Activated naive CD4-positive, alpha-beta T cell treated with anti-CD3 and anti-CD28 coated beads, Interleukin-2, amount 50 U/mL, for 72 hours (primary cell): ENCODE results near the gene HSD17B3. TPM values are rescaled to one million over a fixed set of nuclear protein-coding genes. Genes with fewer than 3 reads are reported as not detected.

Source experiments
- ATAC-seq, 2 donors: fragments of 150-1000 bp; cut with Tn5 transposase; 2 replicates each; pipeline ENCODE4 v1.10.0; 2021; ENCODE audit warnings: mild to moderate bottlenecking in 2 of 2, moderate library complexity in 2 of 2
- DNase-seq, 2 donors: peaks; one replicate each; pipeline ENCODE4 v3.0.0; 2021 to 2022; ENCODE audit warnings: low spot score in 2 of 2
- H3K27ac Mint-ChIP-seq, 2 donors: one replicate each; pipeline ENCODE4 v1.8.0; 2022; ENCODE audit warnings: mild to moderate bottlenecking in 2 of 2, mixed read lengths in 2 of 2
- H3K36me3 Mint-ChIP-seq, 2 donors: one replicate each; pipeline ENCODE4 v1.8.0; 2022; ENCODE audit warnings: mixed read lengths in 2 of 2
- H3K9me3 Mint-ChIP-seq, 2 donors: one replicate each; pipeline ENCODE4 v1.8.0; 2022; ENCODE audit warnings: mixed read lengths in 2 of 2
- total RNA-seq, 2 donors: library from RNA; stranded (reverse); gene quantifications; one replicate each; pipeline ENCODE4 v1.2.3, GENCODE V29; 2022

The HSD17B3 gene
- total RNA-seq, 2 donors from 2014 or later: not detected

- Mint-ChIP-seq H3K36me3 (no peaks in the 10 kb centered on the region), H3K9me3 (no peaks in the 10 kb centered on the region), H3K27ac (no peak overlapping the region)
- peak; percentile 58 to 88 for DNase-seq
- ATAC-seq: peak; percentile 86 to 93
Observed at GRCh38 chr9:96217754-96218693, 84.0 kb downstream of the HSD17B3 start.

DNA sequence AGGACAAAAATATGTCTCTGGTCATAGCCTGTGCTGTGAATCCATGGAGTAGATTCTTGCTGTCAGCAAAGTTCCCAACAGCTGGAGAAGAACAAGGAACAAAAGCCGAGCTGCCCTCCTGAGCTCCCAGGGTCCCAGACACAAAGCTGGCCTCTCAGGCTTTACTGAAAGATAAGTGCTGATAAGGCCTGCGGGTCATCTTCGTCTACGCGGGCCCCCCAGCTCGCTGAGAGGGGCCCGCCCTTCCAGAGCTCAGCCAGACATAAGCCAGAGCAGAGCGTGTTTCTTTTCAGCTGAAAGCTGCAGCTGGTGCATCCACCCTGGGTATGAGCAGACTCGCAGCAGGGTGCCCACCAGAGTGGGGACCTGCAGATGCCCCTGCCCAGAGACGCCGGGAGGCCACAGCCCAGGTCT lies 84.7 kb downstream of the HSD17B3 start:
- no peak for ATAC-seq
- no peaks in the 10 kb centered on the region for H3K36me3 Mint-ChIP-seq
- no peaks in the 10 kb centered on the region for H3K9me3 Mint-ChIP-seq

GRCh38 chr9:96216583-96216982 lies 85.4 kb downstream of the HSD17B3 start:
- H3K36me3 Mint-ChIP-seq: no peaks in the 10 kb centered on the region
- DNase-seq (no peak), ATAC-seq (no peak)
- no peak overlapping the region for H3K27ac Mint-ChIP-seq
- no peaks in the 10 kb centered on the region for H3K9me3 Mint-ChIP-seq

More for the DNA sequence above, 84.7 kb downstream of the HSD17B3 start:
- no peak overlapping the region for H3K27ac Mint-ChIP-seq
- no peak for DNase-seq

- Mint-ChIP-seq H3K9me3 (no peaks in the 10 kb centered on the region), H3K27ac (no peak overlapping the region), H3K36me3 (no peaks in the 10 kb centered on the region)
- DNase-seq: no peak
- no peak for ATAC-seq
Observed at GRCh38 chr9:96215841-96216240, 86.1 kb downstream of the HSD17B3 start.

GRCh38 chr9:96214635-96215034 lies 87.3 kb downstream of the HSD17B3 start:
- no peak overlapping the region for H3K27ac Mint-ChIP-seq
- DNase-seq: no peak
- H3K9me3 Mint-ChIP-seq: no peaks in the 10 kb centered on the region
- H3K36me3 Mint-ChIP-seq: no peaks in the 10 kb centered on the region
- ATAC-seq: no peak

DNA sequence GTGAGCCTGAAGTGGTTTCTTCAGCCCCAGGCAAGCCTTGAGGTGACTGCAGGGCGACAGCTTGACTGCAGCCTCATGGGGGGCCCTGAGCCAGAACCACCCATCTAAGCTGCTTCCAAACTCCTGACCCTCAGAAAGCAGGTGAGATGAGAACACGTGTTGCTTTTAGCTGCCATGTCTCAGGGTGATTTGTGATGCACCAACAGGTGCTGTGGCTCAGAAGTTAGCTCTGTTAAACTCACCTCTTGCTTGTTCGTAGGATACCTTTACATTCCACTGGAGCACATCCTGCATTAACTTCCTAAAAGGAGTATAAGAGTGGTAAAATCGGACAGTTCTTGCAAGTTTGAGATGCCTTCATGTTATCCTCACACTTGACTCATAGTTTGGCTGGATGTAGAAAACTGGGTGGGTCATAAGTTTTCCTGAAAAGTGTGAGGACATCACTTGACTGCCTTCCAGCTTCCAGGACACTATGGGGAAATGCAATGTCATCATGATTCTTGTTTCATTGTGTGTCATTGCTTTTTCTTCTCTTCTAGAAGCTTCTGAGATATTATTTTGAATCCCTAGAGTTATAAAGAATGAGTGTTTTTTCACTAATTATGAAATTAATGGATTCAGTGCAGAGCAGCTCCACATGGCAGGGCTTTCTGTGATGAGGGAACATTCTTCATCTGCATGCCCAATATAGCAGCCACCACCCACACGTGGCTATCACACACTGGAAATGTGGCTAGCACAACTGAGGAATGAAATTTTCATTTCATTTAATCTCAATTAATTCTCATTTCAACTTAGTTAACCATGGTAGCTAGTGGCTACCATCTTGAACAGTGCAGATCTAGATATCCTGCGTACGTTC lies 92.3 kb downstream of the HSD17B3 start:
- DNase-seq (no peak), ATAC-seq (no peak)
- H3K36me3 Mint-ChIP-seq: peaks cover 0 to 3% of the 10 kb centered on the region in 2 donors
- no peaks in the 10 kb centered on the region for H3K9me3 Mint-ChIP-seq
- H3K27ac Mint-ChIP-seq: no peak overlapping the region

GRCh38 chr9:96206156-96206751 lies 95.7 kb downstream of the HSD17B3 start:
- DNase-seq (no peak), ATAC-seq (no peak)
- H3K36me3 Mint-ChIP-seq: peaks cover 0 to 5% of the 10 kb centered on the region in 2 donors
- H3K9me3 Mint-ChIP-seq: no peaks in the 10 kb centered on the region
- no peak overlapping the region for H3K27ac Mint-ChIP-seq

DNA sequence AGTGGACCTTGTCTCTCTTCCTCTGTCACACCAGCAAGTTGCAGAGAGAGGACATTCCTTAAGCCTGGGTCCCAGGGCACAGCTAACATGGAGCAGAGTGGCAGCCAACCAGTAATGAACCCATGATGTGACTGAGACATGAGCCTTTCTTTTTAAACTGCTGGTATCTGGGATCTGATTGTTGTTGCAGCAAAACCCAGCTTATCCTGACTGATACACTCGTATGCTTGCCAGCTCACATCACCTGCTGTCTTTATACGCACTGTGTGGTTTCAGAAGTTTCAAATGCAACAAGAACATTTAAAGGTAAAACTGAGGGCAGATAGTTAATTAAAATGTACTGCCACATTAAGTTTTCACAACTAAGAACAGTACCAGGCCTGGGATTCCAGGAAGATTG lies 97.1 kb downstream of the HSD17B3 start:
- H3K9me3 Mint-ChIP-seq: no peaks in the 10 kb centered on the region
- peaks cover 0 to 5% of the 10 kb centered on the region in 2 donors for H3K36me3 Mint-ChIP-seq
- DNase-seq: no peak
- no peak overlapping the region for H3K27ac Mint-ChIP-seq
- no peak for ATAC-seq

GRCh38 chr9:96203867-96204501 lies 98.0 kb downstream of the HSD17B3 start:
- ATAC-seq: no peak
- no peak for DNase-seq
- H3K9me3 Mint-ChIP-seq: no peaks in the 10 kb centered on the region

GRCh38 chr9:96202971-96203780 lies 98.8 kb downstream of the HSD17B3 start:
- no peak for ATAC-seq
- Mint-ChIP-seq H3K36me3 (peaks cover 0 to 5% of the 10 kb centered on the region in 2 donors), H3K27ac (no peak overlapping the region)

More at GRCh38 chr9:96203867-96204501, 98.0 kb downstream of the HSD17B3 start:
- Mint-ChIP-seq H3K27ac (no peak overlapping the region), H3K36me3 (peaks cover 0 to 5% of the 10 kb centered on the region in 2 donors)

DNA sequence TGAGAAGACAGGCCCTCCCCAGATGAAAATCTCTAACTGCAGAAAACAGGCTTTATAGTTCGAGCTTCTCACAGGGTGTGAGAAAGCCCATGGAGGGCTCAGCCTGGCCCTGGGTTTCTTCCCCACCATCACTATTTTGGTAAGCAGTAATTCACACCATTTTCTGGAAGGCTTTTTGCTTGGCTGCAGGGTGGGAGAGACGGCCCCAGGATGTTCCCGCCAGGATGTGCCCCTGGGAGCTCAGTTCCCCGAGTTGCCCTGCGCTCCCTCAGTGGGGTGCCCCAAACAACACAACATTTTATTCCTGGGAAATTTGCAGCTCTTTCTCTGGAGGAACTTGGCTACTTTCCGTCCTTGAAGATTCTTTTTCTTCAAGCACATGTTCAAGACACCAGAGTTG lies 100.8 kb downstream of the HSD17B3 start:
- H3K9me3 Mint-ChIP-seq: no peaks in the 10 kb centered on the region
- no peak for ATAC-seq
- no peak overlapping the region for H3K27ac Mint-ChIP-seq
- DNase-seq: no peak
- peaks cover 0 to 5% of the 10 kb centered on the region in 2 donors for H3K36me3 Mint-ChIP-seq

More at GRCh38 chr9:96202971-96203780, 98.8 kb downstream of the HSD17B3 start:
- H3K9me3 Mint-ChIP-seq: no peaks in the 10 kb centered on the region
- DNase-seq: no peak

DNA sequence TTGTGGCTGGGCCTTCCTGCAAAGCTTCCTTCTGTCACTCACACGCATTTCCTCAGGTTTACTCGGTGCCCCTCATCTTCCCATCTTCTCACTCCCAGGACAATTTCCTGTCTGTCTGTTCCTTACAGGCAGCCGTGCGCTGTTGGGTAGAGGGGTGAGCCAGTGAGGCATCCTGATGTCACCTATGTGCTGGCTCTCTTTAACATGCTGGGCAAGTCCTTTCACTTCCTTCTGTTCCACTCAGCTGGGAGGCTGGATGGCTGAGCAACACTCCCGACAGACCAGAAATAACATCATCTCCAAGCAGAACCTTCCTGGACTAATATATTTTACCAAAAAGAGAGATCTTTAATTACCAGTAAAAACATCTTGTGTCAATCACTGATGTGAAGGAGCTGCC lies 103.0 kb downstream of the HSD17B3 start:
- peaks cover 0 to 4% of the 10 kb centered on the region in 2 donors for H3K9me3 Mint-ChIP-seq
- H3K36me3 Mint-ChIP-seq: no peaks in the 10 kb centered on the region
- no peak overlapping the region for H3K27ac Mint-ChIP-seq
- ATAC-seq: no peak
- no peak for DNase-seq

DNA sequence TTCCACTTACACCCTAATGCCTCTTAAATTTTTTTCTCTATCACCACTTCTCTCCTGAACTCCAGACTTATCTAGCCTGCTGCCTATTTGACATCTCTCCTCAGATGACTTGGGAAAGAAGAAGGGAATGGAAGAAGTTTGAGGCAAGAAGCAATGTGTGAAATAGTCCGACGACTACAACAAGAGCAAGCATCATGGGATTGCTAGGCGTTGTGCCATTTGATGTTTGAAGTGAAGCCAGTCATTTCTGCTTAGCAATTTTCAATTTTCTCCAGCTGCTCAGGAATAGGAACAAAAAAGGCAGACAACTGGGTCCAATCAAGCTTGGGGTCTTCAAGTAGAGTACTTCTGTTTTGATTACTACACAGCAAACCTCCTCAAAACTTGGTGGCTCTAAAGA lies 106.4 kb downstream of the HSD17B3 start:
- Mint-ChIP-seq H3K36me3 (peaks cover 8 to 13% of the 10 kb centered on the region in 2 donors), H3K27ac (no peak overlapping the region), H3K9me3 (peaks cover 5 to 25% of the 10 kb centered on the region in 2 donors)
- ATAC-seq (no peak), DNase-seq (no peak)

DNA sequence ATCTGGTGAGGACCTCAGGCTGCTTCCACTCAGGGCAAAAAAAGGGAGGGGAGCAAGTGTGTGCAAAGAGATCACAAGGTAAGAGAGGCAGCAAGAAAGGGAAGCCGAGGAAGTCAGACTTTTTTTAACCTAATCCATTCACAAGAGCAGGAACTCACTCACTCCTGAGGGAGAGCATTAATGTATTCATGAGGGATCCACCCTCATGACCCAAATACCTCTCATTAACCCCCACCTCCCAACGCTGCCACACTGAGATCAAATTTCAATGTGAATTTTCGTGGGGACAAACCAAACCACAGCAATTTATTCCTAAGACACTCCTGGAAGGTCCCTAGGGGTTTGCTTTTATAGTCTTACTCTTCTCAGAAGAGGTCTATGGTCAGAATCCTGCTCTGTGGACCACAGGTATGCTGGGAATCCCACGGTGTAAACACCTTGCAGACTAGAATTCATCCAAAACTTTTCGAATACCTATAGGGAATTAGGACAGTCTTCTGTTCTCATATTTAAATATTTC lies 108.7 kb downstream of the HSD17B3 start:
- Mint-ChIP-seq H3K27ac (no peak overlapping the region), H3K36me3 (peaks cover 9 to 21% of the 10 kb centered on the region in 2 donors), H3K9me3 (peaks cover 5 to 27% of the 10 kb centered on the region in 2 donors)
- DNase-seq (no peak), ATAC-seq (no peak)

DNA sequence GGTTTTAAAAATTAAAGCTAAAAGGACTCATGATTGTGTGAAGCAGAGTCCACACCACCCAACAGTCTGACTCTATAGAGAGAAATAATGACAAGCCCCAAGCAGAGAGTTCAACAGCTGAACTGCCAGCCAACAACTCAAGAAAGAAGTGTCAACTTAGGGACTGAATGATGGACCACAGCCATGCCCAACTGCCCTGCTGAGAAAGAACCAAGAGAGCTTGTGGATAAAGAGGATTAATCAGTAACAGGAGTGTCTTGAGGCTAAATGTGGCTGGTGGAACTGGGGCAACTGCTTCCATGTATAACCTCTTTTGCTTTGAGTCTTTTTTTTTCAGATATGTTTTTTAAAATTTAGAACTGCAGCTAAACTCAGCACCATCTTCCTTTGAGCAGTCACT lies 109.3 kb downstream of the HSD17B3 start:
- Mint-ChIP-seq H3K36me3 (peaks cover 9 to 21% of the 10 kb centered on the region in 2 donors), H3K27ac (no peak overlapping the region), H3K9me3 (peaks cover 5 to 27% of the 10 kb centered on the region in 2 donors)
- ATAC-seq (no peak), DNase-seq (no peak)
